OCI-LY3 (cell line): Measurements from ENCODE around the gene CCDC89.

Experiments
- H2AFZ ChIP-seq: fragments of 200-600, 300-600 bp; shearing (Covaris generic); 2 replicates; pipeline ENCODE4 v1.6.0; 2014; ENCODE audit warnings: antibody characterized with exemption, low read depth, low read length
- H3K27ac ChIP-seq: fragments of 200-600, 300-600 bp; sonication (generic); 2 replicates; pipeline ENCODE4 v1.5.1; 2014; ENCODE audit warnings: mild to moderate bottlenecking, low read length, moderate library complexity, mixed read lengths
- H3K27me3 ChIP-seq: fragments of 200-600, 300-600 bp; sonication (generic); 2 replicates; pipeline ENCODE4 v1.6.1; 2014; ENCODE audit warnings: low read depth, low read length, mixed read lengths
- H3K36me3 ChIP-seq: fragments of 200-600, 300-600 bp; sonication (generic); replicated peaks from 2 replicates; pipeline ENCODE3; 2014; ENCODE audit warnings: low read depth, low read length, mixed read lengths
- H3K4me1 ChIP-seq: fragments of 300-600, 200-600 bp; sonication (generic); 2 replicates; pipeline ENCODE4 v1.6.1; 2014; ENCODE audit warnings: low read length, mixed read lengths
- H3K4me2 ChIP-seq: fragments of 200-600, 300-600 bp; sonication (generic); 2 replicates; pipeline ENCODE4 v1.6.1; 2014; ENCODE audit warnings: low read length, mixed read lengths
- H3K4me3 ChIP-seq: fragments of 300-600, 200-600 bp; sonication (generic); 2 replicates; pipeline ENCODE4 v1.5.1; 2014; ENCODE audit warnings: antibody characterized with exemption, mild to moderate bottlenecking, low read length, moderate library complexity
- H3K79me2 ChIP-seq: fragments of 300-600, 200-600 bp; shearing (Covaris generic); 2 replicates; pipeline ENCODE4 v1.6.1; 2014; ENCODE audit warnings: mild to moderate bottlenecking, low read length, mixed read lengths
- H3K9ac ChIP-seq: fragments of 300-600, 200-600 bp; shearing (Covaris generic); 2 replicates; pipeline ENCODE4 v1.6.0; 2014; ENCODE audit warnings: mild to moderate bottlenecking, low read length, moderate library complexity
- H3K9me3 ChIP-seq: fragments of 200-600, 300-600 bp; shearing (Covaris generic); 2 replicates; pipeline ENCODE4 v1.6.1; 2014; ENCODE audit warnings: low read length, mixed read lengths; ENCODE audit not compliant: insufficient read depth
- H4K20me1 ChIP-seq: fragments of 200-600, 300-600 bp; sonication (generic); 2 replicates; pipeline ENCODE4 v1.6.1; 2016; ENCODE audit warnings: low read length, mixed read lengths; ENCODE audit not compliant: insufficient read depth
- EZH2phosphoT487 ChIP-seq: fragments of 200-600 bp; shearing (Covaris generic); IDR thresholded peaks from 2 replicates; pipeline ENCODE4 v1.6.1; 2018; ENCODE audit warnings: antibody characterized with exemption, mixed run types, low read depth
- TF ChIP-seq, protein P1 (sequence below): fragments of 200-600, 300-600 bp; sonication (generic); IDR thresholded peaks from 2 replicates; pipeline ENCODE4 v1.5.1; 2014; ENCODE audit warnings: antibody characterized with exemption, low read length, low read depth

CCDC89 gene

GRCh38 chr11:85694385-85694980 is 8.5 kb upstream of the CCDC89 start:
- peaks cover 22% of the 10 kb centered on the region for H3K4me1 ChIP-seq
- no peaks in the 10 kb centered on the region for H3K9me3 ChIP-seq
- no peak overlapping the region for H3K9ac ChIP-seq
- no peak overlapping the region for H3K4me3 ChIP-seq
- no peak overlapping the region for H3K27ac ChIP-seq
- no peak for TF ChIP-seq EZH2phosphoT487
- TF ChIP-seq, protein P1, sequence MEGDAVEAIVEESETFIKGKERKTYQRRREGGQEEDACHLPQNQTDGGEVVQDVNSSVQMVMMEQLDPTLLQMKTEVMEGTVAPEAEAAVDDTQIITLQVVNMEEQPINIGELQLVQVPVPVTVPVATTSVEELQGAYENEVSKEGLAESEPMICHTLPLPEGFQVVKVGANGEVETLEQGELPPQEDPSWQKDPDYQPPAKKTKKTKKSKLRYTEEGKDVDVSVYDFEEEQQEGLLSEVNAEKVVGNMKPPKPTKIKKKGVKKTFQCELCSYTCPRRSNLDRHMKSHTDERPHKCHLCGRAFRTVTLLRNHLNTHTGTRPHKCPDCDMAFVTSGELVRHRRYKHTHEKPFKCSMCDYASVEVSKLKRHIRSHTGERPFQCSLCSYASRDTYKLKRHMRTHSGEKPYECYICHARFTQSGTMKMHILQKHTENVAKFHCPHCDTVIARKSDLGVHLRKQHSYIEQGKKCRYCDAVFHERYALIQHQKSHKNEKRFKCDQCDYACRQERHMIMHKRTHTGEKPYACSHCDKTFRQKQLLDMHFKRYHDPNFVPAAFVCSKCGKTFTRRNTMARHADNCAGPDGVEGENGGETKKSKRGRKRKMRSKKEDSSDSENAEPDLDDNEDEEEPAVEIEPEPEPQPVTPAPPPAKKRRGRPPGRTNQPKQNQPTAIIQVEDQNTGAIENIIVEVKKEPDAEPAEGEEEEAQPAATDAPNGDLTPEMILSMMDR, result peak; percentile 91
- no peaks in the 10 kb centered on the region for H3K36me3 ChIP-seq
- 0 out of 2 replicates have a peak, but pooled peaks cover 11% of the 10 kb centered on the region for H3K27me3 ChIP-seq
- H3K79me2 ChIP-seq, result no peaks in the 10 kb centered on the region
- H4K20me1 ChIP-seq, result no peaks in the 10 kb centered on the region
- no peak overlapping the region for H2AFZ ChIP-seq
- no peak overlapping the region for H3K4me2 ChIP-seq

DNA sequence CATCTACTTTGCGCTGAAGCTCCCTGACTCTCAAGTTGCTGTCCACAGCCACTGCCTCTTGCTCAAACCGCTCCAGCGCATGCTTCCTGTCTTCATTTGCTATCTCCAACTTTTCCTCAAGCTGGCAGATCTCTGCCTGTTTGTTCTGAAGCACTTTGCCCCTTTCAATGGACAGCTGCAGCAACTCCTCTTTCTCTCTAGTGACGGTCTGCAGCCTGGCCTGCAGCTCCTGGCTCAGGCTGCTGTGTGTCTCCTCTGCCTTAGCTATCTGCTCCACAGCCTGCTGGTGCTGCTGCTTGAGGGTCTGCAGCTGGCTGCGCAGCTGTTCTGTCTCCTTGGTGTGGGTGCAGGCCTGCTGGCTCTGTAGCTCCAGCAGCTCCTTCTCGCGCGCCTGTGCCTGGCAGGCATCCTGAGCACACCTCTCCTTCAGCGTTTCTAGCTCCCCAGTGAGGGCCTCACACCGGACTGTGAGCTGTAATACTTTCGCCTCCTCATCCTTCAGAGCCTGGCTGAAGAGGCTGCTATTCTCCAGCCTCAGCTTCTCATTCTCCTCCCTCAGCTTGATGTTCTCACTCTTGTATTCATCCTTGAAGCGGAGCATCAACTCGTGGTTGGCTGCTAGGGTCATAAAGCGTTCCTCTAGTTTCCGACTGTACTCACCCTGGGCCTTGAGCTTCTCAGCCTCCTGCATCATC is 723 bp downstream of the CCDC89 start:
- Histone ChIP-seq H2AFZ (no peak overlapping the region), H3K4me2 (no peak overlapping the region), H3K4me3 (no peak overlapping the region)

GRCh38 chr11:85682330-85683305 is 3.4 kb downstream of the CCDC89 start:
- H3K4me1 ChIP-seq, result peaks cover 9% of the 10 kb centered on the region
- H3K9me3 ChIP-seq, result no peaks in the 10 kb centered on the region
- no peak overlapping the region for H3K27ac ChIP-seq
- no peak overlapping the region for H3K4me2 ChIP-seq
- no peak overlapping the region for H3K4me3 ChIP-seq
- TF ChIP-seq, protein P1, result no peak
- no peak for TF ChIP-seq EZH2phosphoT487
- H2AFZ ChIP-seq, result no peak overlapping the region
- no peaks in the 10 kb centered on the region for H3K79me2 ChIP-seq
- H3K9ac ChIP-seq, result no peak overlapping the region
- H3K36me3 ChIP-seq, result no peaks in the 10 kb centered on the region
- no peaks in the 10 kb centered on the region for H4K20me1 ChIP-seq
- H3K27me3 ChIP-seq, result 0 out of 2 replicates have a peak, but pooled peaks cover 5% of the 10 kb centered on the region

More for the DNA sequence above, 723 bp downstream of the CCDC89 start:
- Histone ChIP-seq H3K36me3 (no peaks in the 10 kb centered on the region), H3K9me3 (no peaks in the 10 kb centered on the region), H3K4me1 (peaks cover 9% of the 10 kb centered on the region), H3K27me3 (0 out of 2 replicates have a peak, but pooled peaks cover 5% of the 10 kb centered on the region), H3K9ac (no peak overlapping the region), H3K27ac (no peak overlapping the region), H3K79me2 (no peaks in the 10 kb centered on the region), H4K20me1 (no peaks in the 10 kb centered on the region)
- TF ChIP-seq EZH2phosphoT487, result no peak
- TF ChIP-seq, protein P1, result no peak
